GM12873 (cell line): ENCODE measurements around the gene LRRC59.

Source experiments
- TF ChIP-seq, protein P1 (sequence below): IDR thresholded peaks from 2 replicates; pipeline ENCODE4 v1.5.1; 2012; ENCODE audit warnings: low read depth, mild to moderate bottlenecking, moderate library complexity, low read length, control low read depth; ENCODE audit not compliant: insufficient read depth; ENCODE audit errors: missing control alignments

The LRRC59 gene

DNA sequence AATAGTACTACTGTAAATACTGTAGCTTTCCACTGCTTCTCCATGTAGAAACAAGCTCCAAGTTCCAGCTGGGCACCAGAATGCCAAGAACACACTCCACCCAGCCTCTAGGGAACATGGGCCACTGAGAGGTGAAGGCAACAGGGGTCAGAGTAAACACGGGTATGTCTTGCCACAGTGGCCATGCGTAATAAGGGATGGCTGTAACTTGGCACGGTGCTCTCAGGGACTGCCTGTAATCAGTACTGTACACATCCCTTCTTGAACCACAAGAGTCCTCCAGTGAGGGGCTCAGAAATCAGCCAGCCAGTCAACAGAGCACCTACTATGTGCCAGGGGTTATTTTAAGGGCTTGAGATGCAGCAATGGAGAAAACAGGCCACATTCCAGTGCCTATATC, 10.8 kb downstream of the LRRC59 start:
- TF ChIP-seq, protein P1, sequence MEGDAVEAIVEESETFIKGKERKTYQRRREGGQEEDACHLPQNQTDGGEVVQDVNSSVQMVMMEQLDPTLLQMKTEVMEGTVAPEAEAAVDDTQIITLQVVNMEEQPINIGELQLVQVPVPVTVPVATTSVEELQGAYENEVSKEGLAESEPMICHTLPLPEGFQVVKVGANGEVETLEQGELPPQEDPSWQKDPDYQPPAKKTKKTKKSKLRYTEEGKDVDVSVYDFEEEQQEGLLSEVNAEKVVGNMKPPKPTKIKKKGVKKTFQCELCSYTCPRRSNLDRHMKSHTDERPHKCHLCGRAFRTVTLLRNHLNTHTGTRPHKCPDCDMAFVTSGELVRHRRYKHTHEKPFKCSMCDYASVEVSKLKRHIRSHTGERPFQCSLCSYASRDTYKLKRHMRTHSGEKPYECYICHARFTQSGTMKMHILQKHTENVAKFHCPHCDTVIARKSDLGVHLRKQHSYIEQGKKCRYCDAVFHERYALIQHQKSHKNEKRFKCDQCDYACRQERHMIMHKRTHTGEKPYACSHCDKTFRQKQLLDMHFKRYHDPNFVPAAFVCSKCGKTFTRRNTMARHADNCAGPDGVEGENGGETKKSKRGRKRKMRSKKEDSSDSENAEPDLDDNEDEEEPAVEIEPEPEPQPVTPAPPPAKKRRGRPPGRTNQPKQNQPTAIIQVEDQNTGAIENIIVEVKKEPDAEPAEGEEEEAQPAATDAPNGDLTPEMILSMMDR, result no peak

DNA sequence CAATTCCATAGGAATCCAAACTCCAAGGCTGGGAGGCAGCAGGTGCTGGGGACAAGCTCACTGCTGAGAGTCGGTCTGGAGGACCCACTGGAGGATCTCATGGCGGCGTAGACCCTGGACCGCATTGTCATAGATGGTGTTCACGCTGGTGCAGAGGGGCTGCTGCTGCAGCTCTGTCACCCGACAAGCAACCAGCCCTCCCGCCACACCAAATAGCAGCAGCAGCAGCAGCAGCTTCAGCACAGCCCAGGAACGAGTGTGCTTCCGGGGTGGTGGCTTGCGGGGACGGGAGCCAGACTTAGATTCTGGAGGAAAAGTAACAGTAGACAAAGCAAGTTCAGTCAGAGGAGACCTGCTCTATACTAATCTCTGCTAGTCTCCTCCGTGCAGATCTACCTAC, 14.4 kb downstream of the LRRC59 start:
- TF ChIP-seq, protein P1, result no peak

DNA sequence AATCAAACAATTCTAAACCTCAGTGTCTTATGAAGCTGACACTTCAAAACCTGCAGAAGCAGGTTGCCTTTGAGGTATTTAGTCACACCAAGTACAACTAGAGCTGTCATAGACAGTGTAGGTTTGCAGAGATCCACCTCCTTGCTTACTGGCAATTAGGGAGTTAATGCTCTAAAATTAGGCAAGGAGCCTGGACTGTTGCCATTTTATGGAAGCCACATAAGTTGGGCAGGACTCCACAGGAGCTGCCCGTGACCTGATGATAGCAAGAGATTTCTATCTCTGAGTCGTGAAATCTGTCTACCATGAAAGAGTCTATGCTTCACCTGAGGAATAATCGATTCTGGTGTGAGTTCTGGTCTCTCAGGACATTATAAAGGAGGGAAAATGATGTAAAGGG, 15.4 kb downstream of the LRRC59 start:
- TF ChIP-seq, protein P1, result no peak

DNA sequence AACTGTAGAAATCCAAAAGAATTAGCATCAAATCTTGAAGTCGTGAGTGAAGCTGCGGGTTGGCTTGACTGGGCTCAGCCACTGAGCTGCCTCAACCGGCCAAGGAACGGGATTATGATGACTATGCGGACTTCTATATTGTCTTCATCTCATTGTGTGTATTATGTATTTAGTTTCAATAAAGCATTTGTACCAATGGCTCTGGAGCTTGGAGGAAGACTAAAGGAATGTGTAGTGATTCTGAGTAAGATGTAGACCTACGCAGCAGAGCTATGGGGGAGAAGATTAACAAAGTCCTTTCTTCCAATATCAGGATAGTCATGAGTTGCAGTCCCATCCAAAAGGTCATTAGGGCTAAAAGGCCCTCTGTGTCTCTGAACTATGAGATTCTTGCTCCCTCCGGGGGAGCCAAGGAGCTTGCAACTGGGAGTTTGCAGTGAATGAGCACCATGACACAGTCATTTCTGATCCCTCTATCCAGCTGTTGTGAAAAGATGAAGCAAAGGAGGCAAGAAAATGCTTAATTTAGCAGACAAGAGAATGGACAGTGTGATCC, 16.0 kb downstream of the LRRC59 start:
- TF ChIP-seq, protein P1, result no peak

DNA sequence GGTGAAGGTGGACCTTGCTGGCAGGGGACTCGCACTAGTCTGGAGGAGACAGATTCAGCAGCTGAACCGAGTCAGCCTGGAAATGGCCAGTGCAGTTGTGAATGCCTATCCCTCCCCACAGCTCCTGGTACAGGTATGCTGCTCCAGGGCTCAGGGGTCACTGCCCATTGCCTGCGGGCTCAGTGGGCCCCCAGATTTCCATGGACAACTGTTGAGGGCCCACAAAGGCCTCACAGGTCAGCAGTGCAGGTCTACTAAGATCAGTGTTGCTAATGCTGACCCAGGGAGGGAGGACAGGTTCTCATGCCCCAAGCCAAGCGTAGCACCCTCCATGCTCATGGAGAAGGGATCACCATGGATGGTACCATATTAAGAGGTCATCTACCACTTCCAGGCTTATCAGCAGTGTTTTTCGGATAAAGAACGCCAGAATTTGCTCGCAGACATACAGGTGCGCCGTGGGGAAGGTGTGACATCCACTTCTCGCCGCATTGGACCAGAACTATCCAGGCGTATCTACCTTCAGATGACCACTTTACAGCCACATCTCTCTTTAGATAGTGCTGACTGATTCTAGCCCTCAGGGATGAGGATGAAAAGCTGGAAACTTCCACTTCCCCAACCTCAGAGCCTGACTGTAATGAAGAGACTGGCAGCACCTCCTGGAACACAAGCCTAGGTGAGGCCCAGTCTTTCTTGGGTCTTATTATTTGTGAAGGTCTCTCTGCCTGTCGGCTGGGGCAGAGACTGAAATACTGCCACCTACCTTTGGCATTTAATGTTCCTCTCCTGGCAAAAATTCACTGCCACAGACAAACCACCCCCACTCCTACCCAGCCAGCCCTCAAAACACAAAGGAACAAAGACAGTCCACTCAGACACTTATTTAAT, 16.7 kb downstream of the LRRC59 start:
- TF ChIP-seq, protein P1, result no peak

DNA sequence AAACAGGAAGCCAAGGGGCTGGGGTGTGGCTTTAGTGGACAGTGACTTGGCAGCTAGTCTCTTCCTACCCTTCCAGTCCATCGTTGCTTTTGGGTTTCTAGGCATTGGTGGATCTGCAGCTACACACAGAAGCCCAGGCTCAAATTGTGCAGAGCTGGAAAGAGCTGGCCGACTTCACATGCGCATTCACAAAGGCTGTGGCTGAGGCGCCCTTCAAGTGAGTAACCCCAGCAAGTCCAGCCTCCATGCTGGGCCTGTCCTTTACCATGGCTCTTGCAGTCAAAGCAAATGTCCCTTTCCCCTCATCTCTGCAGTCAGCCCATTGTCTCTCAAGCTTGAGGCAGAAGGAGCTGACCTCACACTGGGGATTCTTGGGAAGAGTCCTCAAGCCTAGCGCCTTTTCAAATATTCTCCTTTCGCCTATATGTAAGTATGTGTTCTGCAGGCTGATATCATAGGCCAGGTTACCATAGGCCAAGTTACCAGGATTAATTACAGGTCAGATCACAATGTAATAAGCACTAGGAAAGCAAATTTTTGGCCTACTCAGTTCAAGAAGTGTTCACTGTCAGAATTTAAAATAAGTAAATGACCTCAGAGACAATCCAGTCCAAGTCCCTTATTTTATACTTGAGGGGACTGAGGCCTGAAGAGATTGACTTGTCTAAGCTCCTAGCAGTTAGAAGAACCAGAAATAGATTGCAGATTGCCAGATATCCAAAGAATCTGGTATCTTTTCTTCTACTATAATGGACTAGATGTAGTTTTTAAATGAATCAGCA, 17.8 kb downstream of the LRRC59 start:
- TF ChIP-seq, protein P1, result no peak
